Measurements from ENCODE around the gene HSD11B1L. TPM values are rescaled to one million over a fixed set of nuclear protein-coding genes. Genes with fewer than 3 reads are reported as not detected.

HSD11B1L gene
- total and polyA plus RNA-seq, 7 donors: 4.2 to 37.1 (median 19.9) TPM

- intact Hi-C loops (cut with DNase I): no loop called here
Observed at GRCh38 chr19:5674714-5675113, 6.1 kb upstream of the HSD11B1L start.

GRCh38 chr19:5676105-5676771, 4.6 kb upstream of the HSD11B1L start:
- Histone ChIP-seq H3K4me1 (peaks cover 0 to 16% (median 13%) of the 10 kb centered on the region in 4 donors), H3K27ac (no peak overlapping the region), H3K27me3 (no peaks in the 10 kb centered on the region), H3K36me3 (peaks cover 0 to 14% (median 3%) of the 10 kb centered on the region in 4 donors), H3K4me3 (no peak overlapping the region), H3K9me3 (no peaks in the 10 kb centered on the region)
- 27 to 79% methylated on average over 17 of the region's 17 CpGs for WGBS, 2 donors
- intact Hi-C loops (cut with DNase I): no loop called here
- TF ChIP-seq EP300 (IDR thresholded peaks at IDR 0.05) (no peak), CTCF (IDR thresholded peaks at IDR 0.05) (no peak), POLR2AphosphoS5 (IDR thresholded peaks at IDR 0.05) (no peak), POLR2A (IDR thresholded peaks at IDR 0.05) (no peak)
- DNase-seq: no peak

More at GRCh38 chr19:5674714-5675113, 6.1 kb upstream of the HSD11B1L start:
- TF ChIP-seq POLR2AphosphoS5 (IDR thresholded peaks at IDR 0.05) (no peak), EP300 (IDR thresholded peaks at IDR 0.05) (no peak), CTCF (IDR thresholded peaks at IDR 0.05) (no peak), POLR2A (IDR thresholded peaks at IDR 0.05) (no peak)
- Histone ChIP-seq H3K27me3 (no peaks in the 10 kb centered on the region), H3K4me3 (no peak overlapping the region), H3K4me1 (peaks cover 0 to 10% (median 9%) of the 10 kb centered on the region in 4 donors), H3K9me3 (no peaks in the 10 kb centered on the region), H3K36me3 (peaks cover under 1 to 20% (median 4%) of the 10 kb centered on the region in 4 donors), H3K27ac (no peak overlapping the region)
- no peak for DNase-seq
- whole genome bisulfite sequencing, 2 donors: 90 to 91% methylated on average over 5 of the region's 5 CpGs

- Histone ChIP-seq H3K4me1 (peaks cover 0 to 18% (median 16%) of the 10 kb centered on the region in 4 donors), H3K4me3 (no peak overlapping the region), H3K9me3 (no peaks in the 10 kb centered on the region), H3K27me3 (no peaks in the 10 kb centered on the region), H3K27ac (no peak overlapping the region), H3K36me3 (peaks cover 0 to 14% (median 3%) of the 10 kb centered on the region in 4 donors)
- no peak for DNase-seq
- WGBS, 2 donors: 38 to 70% methylated on average over 13 of the region's 13 CpGs
- TF ChIP-seq EP300 (IDR thresholded peaks at IDR 0.05): no peak
- no peak for TF ChIP-seq POLR2AphosphoS5 (IDR thresholded peaks at IDR 0.05)
- no peak for TF ChIP-seq POLR2A (IDR thresholded peaks at IDR 0.05)
- TF ChIP-seq CTCF (IDR thresholded peaks at IDR 0.05): no peak
- intact Hi-C loops (cut with DNase I): no loop called here
Observed at GRCh38 chr19:5676772-5677105, 4.1 kb upstream of the HSD11B1L start.

- H3K4me1 ChIP-seq: peaks cover 0 to 18% (median 16%) of the 10 kb centered on the region in 4 donors
- WGBS, 2 donors: 85 to 92% methylated on average over 10 of the region's 10 CpGs
- intact Hi-C loops (cut with DNase I): no loop called here
- H3K27me3 ChIP-seq: no peaks in the 10 kb centered on the region
- H3K27ac ChIP-seq: no peak overlapping the region
- TF ChIP-seq CTCF (IDR thresholded peaks at IDR 0.05): no peak
- no peak for TF ChIP-seq EP300 (IDR thresholded peaks at IDR 0.05)
- no peak for TF ChIP-seq POLR2A (IDR thresholded peaks at IDR 0.05)
- peaks cover 0 to 10% (median 3%) of the 10 kb centered on the region in 4 donors for H3K36me3 ChIP-seq
- DNase-seq: no peak
- no peaks in the 10 kb centered on the region for H3K9me3 ChIP-seq
- no peak overlapping the region for H3K4me3 ChIP-seq
Observed at GRCh38 chr19:5677136-5677535, 3.7 kb upstream of the HSD11B1L start.

- no peak overlapping the region for H3K4me3 ChIP-seq
- H3K9me3 ChIP-seq: no peaks in the 10 kb centered on the region
- WGBS, 2 donors: 86 to 91% methylated on average over 9 of the region's 9 CpGs
- no peak for TF ChIP-seq POLR2A (IDR thresholded peaks at IDR 0.05)
- TF ChIP-seq CTCF (IDR thresholded peaks at IDR 0.05): no peak
- TF ChIP-seq POLR2AphosphoS5 (IDR thresholded peaks at IDR 0.05): no peak
- TF ChIP-seq EP300 (IDR thresholded peaks at IDR 0.05): no peak
- no peak for DNase-seq
- peaks cover 0 to 10% (median 3%) of the 10 kb centered on the region in 4 donors for H3K36me3 ChIP-seq
- no peaks in the 10 kb centered on the region for H3K27me3 ChIP-seq
- no peak overlapping the region for H3K27ac ChIP-seq
- H3K4me1 ChIP-seq: peaks cover 0 to 18% (median 16%) of the 10 kb centered on the region in 4 donors
- intact Hi-C loops (cut with DNase I): no loop called here
Observed at GRCh38 chr19:5677580-5677979, 3.2 kb upstream of the HSD11B1L start.

Measured in sigmoid colon (tissue), 7 donors.